Muscle layer of colon (tissue), 2 donors: ENCODE data around the gene SORL1-AS1.
A peak's percentile ranks its signal among the peaks of the same experiment; 100 is the strongest.

Source experiments
- H3K27ac ChIP-seq: one replicate; pipeline ENCODE4 v1.7.0; 2013; ENCODE audit warnings: low read depth, mild to moderate bottlenecking, low read length, moderate library complexity
- H3K27me3 ChIP-seq, 2 donors: one replicate each; pipeline ENCODE4 v1.7.0; 2013; ENCODE audit warnings: low read length in 2 of 2, mild to moderate bottlenecking in 2 of 2; ENCODE audit not compliant: insufficient read depth in 2 of 2, control insufficient read depth in 1 of 2
- H3K36me3 ChIP-seq: one replicate; pipeline ENCODE4 v1.7.0; 2013; ENCODE audit warnings: mild to moderate bottlenecking, low read length; ENCODE audit not compliant: insufficient read depth
- H3K4me1 ChIP-seq: one replicate; pipeline ENCODE4 v1.7.0; 2013; ENCODE audit warnings: mild to moderate bottlenecking, low read length; ENCODE audit not compliant: insufficient read depth
- H3K4me3 ChIP-seq, 2 donors: one replicate each; pipeline ENCODE4 v1.7.0; 2013; ENCODE audit warnings: low read length in 2 of 2, low read depth in 1 of 2, mild to moderate bottlenecking in 1 of 2, moderate library complexity in 1 of 2
- H3K9ac ChIP-seq: one replicate; pipeline ENCODE4 v1.7.0; 2013; ENCODE audit warnings: low read length
- H3K9me3 ChIP-seq: one replicate; pipeline ENCODE4 v1.7.0; 2013; ENCODE audit warnings: mild to moderate bottlenecking, low read length
- donor health status: abdominal sarcoma.
- donor health status: Adenocarcinoma of cecum.

The SORL1-AS1 gene

DNA sequence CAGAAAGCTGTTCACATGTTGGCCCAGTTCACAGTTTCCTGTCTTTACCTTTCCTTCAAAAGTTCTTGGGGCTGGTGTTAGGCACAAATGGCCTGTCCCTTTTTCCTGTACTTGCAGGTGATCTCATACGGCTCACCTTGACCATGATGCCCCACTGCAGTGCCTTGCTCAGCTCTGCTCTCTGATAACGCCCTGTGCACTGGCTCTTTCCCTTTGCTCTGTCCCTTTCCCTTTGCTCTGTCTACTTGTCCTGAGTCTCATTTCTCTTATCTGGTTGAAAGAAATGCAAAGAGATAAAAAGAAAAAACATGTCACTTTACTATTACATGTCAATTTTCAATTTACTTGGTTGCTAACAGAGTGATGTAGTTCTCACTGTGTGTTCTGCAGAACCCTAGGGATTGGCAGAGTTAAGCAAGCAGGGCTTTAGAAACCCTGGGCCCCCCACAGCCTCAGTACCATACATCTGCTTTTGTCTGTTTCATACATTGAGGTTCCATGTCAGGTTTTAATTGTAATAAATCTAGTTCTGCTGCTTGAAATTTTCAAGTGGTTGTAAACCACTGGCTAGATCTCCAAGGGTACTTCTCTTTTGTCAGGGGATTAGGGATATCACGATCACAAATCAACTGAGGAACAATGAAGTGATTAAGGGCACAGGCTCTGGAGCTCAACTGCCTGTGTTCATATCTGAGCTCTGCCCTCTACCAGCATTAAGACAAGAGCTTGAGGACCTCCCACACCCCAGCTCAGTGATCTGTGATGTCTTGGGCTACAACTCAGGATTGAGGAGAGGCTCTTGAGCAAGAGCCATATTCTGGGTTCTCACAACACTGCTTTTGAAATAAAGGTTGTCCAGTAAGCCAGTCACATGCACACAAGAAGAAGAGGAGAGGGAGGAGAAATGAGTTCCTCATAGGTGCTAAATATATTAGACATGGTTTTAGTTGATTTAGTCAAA is 16.9 kb downstream of the SORL1-AS1 start:
- Histone ChIP-seq H3K27me3 (no peaks in the 10 kb centered on the region), H3K4me3 (no peak overlapping the region), H3K9ac (no peak overlapping the region), H3K36me3 (no peaks in the 10 kb centered on the region), H3K4me1 (no peaks in the 10 kb centered on the region), H3K27ac (no peak overlapping the region), H3K9me3 (no peaks in the 10 kb centered on the region)

DNA sequence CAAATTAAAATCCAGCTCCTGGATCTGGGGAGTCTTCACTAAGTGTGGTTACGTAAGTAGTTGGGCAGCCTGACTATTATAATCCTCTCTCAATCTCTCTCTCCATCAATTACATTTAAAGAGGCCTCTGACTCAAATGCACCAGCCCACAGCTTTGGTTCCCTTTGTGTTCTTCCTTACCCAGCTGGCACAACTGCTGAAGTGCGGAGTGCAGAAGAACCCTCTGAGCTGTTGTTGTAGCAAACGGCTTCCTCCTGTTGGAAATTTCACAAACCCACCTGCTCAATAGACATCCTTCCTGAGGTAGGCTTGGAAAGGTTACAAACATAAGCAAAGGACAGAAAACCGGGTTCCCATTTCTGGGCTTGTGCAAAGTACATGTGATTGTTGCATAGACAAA is 17.6 kb downstream of the SORL1-AS1 start:
- Histone ChIP-seq H3K36me3 (no peaks in the 10 kb centered on the region), H3K4me3 (no peak overlapping the region), H3K9ac (no peak overlapping the region), H3K27me3 (no peaks in the 10 kb centered on the region), H3K27ac (no peak overlapping the region), H3K9me3 (no peaks in the 10 kb centered on the region), H3K4me1 (no peaks in the 10 kb centered on the region)

DNA sequence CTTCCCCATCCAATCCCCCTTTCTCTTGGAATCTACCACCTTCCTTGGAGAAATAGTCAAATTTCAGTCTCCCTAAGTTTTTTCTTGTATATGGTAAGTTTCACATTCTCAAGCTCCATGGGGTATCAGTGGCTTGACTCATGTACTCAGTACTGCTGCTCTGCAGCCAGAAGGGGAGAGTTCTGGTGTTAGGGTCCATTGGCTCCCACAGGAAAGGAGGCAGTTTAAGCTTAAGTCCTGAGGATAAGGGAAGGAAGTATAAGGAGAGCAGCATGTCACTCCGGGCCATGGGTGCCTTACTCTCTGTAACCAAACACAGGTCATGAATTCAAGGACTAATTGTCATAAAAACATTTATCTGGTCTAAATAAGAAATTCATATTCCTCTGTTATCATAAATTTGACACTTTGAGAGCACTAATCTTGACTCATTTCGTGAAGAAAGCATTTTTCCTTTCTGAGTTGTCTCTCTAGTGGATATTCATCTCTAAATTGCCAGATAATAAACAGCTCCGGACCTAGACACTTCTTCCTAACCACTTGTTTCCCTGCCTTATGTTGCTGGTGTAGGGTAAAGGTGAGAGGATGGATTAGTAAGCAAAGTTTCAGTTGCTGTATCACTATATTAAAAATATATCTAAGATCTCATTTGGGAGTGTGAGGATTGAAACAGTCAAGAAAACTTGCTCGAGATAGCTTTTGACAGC is 20.8 kb downstream of the SORL1-AS1 start:
- H3K9me3 ChIP-seq: no peaks in the 10 kb centered on the region
- H3K9ac ChIP-seq: no peak overlapping the region
- H3K36me3 ChIP-seq: no peaks in the 10 kb centered on the region
- H3K27me3 ChIP-seq: no peaks in the 10 kb centered on the region
- H3K4me1 ChIP-seq: peaks cover under 1% of the 10 kb centered on the region
- no peak overlapping the region for H3K27ac ChIP-seq
- no peak overlapping the region for H3K4me3 ChIP-seq

DNA sequence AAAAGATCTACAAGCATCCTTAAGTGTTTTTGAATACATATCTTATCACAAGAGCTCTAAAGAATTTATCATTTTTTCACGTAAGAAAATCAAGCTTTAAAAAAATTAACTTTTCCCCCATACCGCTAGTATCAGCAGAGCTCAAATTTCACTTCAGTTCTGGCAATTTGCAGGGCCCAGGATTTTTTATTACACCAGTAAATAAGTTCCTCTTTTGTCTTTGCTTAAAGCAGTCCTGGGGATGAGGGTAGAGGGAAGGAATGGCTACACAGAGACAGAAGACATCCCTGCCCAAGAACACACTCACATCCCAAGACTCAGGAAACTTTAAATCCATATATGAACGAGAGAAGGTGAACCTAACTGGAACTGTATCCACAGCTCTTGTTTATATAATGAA is 23.2 kb downstream of the SORL1-AS1 start:
- no peaks in the 10 kb centered on the region for H3K9me3 ChIP-seq

DNA sequence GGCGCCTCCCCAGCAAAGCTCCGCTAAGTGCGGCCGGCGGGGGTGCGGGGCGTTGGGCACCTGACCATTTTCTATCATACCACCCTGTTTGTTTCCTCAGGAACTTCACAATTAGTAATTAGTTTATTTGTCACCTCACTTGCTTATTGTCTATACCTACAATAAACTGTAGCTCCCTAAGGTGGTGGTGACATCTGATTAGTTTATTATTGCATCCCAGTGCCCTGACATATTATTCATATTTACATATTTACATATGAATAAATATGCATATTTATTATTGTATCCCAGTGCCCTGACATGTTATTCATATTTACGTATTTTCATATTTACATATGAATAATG is 25.4 kb downstream of the SORL1-AS1 start:
- peak overlapping the region; percentile 36 to 47 for H3K4me3 ChIP-seq
- H3K27ac ChIP-seq: no peak overlapping the region
- no peaks in the 10 kb centered on the region for H3K36me3 ChIP-seq
- H3K4me1 ChIP-seq: peaks cover 5% of the 10 kb centered on the region
- H3K9ac ChIP-seq: no peak overlapping the region
- H3K9me3 ChIP-seq: no peaks in the 10 kb centered on the region
- no peaks in the 10 kb centered on the region for H3K27me3 ChIP-seq

More for the DNA sequence above, 23.2 kb downstream of the SORL1-AS1 start:
- Histone ChIP-seq H3K36me3 (no peaks in the 10 kb centered on the region), H3K4me1 (peaks cover 5% of the 10 kb centered on the region), H3K27ac (no peak overlapping the region), H3K4me3 (no peak overlapping the region), H3K27me3 (no peaks in the 10 kb centered on the region), H3K9ac (no peak overlapping the region)

DNA sequence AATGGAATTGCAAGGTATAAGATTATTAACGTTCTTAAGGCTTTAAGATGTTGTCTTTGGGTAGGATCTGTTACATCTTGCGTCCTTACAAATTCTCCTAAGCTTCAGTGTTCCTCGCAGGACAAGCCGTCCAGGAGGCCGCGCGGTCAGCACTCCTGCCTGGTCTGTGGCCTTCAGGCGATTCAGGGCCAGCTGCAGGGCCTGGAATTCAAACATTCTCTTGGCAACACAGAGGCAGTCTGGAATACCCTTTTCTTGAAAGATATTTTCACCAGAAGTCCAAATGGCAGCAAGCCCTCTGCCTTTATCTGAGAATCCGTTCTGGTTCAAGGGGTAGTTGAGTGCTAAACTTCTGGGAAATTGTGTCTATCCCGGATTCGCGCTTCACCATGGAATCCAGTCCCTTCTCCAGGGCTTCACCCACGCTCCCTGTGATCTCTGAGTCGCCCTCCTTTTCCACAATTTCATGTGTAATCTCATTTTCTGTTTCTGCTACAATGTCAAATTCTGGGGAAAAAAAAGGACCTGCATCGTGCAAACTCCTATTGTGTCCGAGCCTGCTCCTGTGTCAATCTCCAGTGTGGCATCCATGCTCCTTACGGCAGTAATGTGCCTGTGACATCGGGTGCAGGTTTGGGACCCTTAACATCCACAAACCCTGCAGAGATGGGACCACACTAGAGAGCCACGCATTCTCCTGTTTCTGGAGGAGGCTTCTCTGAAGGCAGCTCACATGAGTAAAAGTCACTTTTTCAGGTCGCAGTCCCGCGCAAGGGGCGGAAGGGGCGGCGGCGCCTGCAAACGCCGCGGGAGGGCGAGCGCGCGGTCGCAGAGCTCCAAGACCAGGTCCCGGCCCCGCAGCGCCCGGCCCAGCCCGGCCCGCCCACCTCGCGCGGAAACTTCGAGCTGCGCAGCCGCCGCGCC is 26.0 kb downstream of the SORL1-AS1 start:
- no peak overlapping the region for H3K27ac ChIP-seq
- H3K9me3 ChIP-seq: no peaks in the 10 kb centered on the region
- H3K4me3 ChIP-seq: peak overlapping the region; percentile 36 to 47
- no peak overlapping the region for H3K9ac ChIP-seq
- no peaks in the 10 kb centered on the region for H3K27me3 ChIP-seq
- H3K4me1 ChIP-seq: peaks cover 5% of the 10 kb centered on the region
- H3K36me3 ChIP-seq: no peaks in the 10 kb centered on the region

DNA sequence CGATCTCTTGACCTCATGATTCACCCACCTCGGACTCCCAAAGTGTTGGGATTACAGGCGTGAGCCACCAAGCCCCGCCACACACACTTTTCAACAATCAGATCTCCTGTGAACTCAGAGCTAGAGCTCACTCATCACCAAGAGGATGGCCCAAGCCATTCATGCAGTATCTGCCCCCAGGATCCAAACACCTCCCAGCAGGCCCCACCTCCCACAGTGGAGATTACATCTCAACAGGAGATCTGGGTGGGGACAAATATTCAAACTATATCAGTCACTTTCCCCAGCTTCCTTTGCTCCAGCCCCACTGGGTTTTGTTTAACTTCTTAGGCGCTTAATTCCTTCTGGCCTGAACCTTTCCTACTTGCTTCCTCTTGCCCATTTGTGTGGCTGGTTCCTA is 26.9 kb downstream of the SORL1-AS1 start:
- Histone ChIP-seq H3K27ac (no peak overlapping the region), H3K9ac (no peak overlapping the region), H3K36me3 (no peaks in the 10 kb centered on the region), H3K9me3 (no peaks in the 10 kb centered on the region), H3K4me1 (peaks cover 5% of the 10 kb centered on the region), H3K27me3 (no peaks in the 10 kb centered on the region), H3K4me3 (no peak overlapping the region)

DNA sequence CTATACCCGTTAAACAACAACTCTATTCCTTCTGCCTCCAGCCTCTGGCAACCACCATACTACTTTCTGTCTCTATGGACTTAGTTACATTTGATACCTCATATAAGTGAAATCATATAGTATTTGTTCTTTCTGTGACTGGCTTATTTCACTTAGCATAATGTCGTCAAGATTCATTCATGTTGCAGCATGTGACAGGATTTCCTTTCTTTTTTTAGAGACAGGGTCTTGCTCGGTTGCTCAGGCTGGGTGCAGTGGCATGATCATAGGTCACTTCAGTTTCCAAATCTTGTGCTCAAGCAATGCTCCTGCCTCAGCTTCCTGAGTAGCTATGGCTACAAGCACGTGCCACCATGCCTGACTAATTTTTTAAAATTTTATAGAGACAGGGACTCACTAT is 30.1 kb downstream of the SORL1-AS1 start:
- Histone ChIP-seq H3K27ac (no peak overlapping the region), H3K9me3 (no peaks in the 10 kb centered on the region), H3K27me3 (no peaks in the 10 kb centered on the region), H3K4me3 (no peak overlapping the region), H3K36me3 (no peaks in the 10 kb centered on the region), H3K9ac (no peak overlapping the region), H3K4me1 (peaks cover 5% of the 10 kb centered on the region)

DNA sequence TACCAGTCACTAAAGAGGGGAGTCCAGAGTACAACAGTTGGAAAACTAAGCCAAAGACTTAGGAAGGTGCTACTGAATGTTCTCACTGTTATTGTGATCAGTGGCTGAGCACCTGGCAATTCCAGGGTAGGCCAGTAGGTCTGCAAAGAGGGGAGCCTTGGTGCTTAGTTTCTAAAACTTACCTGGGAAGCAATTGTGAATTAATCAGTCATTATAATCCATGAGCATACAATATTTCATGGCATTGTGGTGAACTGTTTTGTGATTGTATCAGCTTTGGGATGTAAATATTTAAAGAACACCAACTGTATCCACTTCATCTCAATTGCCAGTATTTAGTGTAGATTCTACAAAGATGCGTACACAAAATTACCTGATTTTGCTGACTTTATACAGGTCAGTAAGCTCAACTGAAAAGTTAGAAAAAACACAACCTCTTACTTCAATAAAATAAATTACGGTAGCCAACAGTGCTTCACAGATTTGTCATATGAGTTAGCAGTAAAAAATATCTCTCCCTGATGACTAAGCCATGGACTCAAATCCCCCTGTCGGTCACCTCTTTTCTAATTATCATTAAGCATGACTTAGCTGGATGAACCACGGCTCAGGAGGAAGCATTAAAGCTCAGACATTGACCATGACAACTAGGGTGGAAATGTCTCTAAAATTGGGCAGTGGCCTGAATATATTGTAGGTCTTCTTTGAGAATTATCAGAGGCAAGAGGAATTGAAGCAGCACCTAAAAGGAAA is 31.4 kb downstream of the SORL1-AS1 start:
- H3K4me3 ChIP-seq: no peak overlapping the region
- H3K36me3 ChIP-seq: no peaks in the 10 kb centered on the region
- H3K27ac ChIP-seq: no peak overlapping the region
- H3K27me3 ChIP-seq: no peaks in the 10 kb centered on the region
- H3K9ac ChIP-seq: no peak overlapping the region
- H3K4me1 ChIP-seq: peaks cover 9% of the 10 kb centered on the region
- no peaks in the 10 kb centered on the region for H3K9me3 ChIP-seq

DNA sequence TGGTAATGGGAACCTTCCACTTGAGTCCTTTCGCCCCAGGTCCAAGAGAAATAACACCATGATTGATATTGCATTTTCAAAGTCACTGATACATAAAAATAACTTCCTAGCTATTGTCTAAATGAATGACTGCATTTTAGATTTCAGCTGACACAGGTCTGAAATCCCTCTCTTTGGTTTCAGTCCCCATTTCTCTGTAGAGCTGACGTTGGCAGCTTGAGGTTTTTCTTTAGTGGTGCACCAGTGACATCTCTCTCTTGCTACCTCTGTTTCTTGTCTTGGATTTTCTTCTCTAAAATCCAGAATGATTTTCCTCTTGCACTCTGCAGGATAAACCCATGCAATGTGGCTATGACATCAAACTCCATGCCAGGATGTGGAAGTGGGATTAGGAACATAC is 32.4 kb downstream of the SORL1-AS1 start:
- H3K36me3 ChIP-seq: no peaks in the 10 kb centered on the region

More for the DNA sequence above, 32.4 kb downstream of the SORL1-AS1 start:
- Histone ChIP-seq H3K4me1 (peaks cover 9% of the 10 kb centered on the region), H3K27ac (no peak overlapping the region), H3K9ac (no peak overlapping the region), H3K27me3 (no peaks in the 10 kb centered on the region), H3K4me3 (no peak overlapping the region), H3K9me3 (no peaks in the 10 kb centered on the region)
